Measurements from ENCODE around the gene HOOK2.
"Not testable (repeated sequence)": the region's sequence is repeated elsewhere in the genome, so short reads cannot be mapped to it uniquely, and the experiment has no call there.

HOOK2 gene

DNA sequence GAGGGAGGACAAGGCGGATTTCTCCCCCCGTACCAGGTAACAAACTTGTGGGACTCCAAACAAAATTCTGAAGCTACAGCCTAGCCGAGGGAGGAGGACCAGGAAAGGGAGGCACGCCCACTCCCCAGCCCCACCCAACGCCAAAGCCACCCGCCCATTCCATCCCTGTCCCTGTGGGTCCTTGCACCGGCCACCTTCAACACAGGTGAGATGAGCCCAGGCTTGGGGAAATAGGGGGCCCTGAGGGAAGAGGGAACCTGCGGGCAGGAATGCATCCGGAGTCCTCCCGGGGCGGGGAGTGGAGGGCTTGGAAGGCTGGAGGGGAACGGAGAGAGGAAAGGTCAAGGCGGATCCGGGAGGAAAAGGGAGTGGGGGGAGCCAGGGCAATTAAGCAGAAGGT lies 23.7 kb downstream of the HOOK2 start, which contains the start of gene BEST2:
TSS of gene BEST2 (plus strand) at position 157 of the 400 bp plus-strand sequence. CDS start 802 bp downstream, outside the sequence.
- DNase-seq, result no peak

DNA sequence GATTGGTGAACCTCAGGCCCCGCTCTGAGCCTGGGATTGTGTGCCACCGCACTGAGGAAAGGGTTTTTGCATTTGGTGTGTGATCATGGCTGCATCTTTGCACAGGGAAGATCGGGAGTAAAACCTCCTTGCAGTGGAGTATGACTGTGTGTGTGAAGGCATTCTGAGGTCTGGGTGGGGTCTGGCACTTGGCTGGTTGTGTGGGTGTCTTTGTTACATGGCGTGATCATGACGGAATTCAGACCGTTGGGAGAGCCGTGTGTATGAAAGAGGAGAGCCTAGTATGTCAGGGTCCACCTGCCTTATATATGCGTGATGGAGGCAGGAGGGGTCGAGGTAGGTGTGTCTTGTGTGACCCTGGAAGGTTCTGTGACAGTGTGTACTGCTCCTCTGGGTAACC lies 24.5 kb downstream of the HOOK2 start:
- DNase-seq, result no peak

DNA sequence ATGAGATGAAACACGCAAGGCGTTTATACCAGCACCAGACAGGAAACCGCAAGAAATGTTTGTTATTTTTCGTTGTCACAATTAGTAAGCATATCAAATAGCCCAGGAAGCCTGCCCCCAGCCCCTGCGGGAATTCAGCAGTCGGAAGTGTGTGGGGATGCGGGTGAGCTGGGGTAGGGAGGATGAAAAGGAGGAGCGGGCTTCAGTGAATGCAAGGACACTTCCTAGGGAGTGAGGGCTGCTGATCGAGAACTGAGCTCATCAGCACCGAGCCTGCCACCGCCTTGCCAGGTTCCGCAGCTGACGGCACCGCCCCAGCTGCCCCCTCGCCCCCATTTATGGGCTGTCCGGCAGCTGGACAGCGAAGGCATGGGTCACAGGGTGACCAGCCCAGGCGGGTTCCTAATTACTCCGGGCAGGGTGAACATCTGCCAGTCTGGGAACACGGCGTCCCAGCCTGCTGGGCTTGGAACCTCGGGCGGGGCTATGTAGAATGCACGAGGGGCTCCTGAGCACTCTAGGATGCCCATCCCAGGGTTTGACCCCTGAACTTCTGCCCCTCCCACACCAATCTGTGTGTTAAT lies 25.3 kb downstream of the HOOK2 start:
- no peak for DNase-seq

DNA sequence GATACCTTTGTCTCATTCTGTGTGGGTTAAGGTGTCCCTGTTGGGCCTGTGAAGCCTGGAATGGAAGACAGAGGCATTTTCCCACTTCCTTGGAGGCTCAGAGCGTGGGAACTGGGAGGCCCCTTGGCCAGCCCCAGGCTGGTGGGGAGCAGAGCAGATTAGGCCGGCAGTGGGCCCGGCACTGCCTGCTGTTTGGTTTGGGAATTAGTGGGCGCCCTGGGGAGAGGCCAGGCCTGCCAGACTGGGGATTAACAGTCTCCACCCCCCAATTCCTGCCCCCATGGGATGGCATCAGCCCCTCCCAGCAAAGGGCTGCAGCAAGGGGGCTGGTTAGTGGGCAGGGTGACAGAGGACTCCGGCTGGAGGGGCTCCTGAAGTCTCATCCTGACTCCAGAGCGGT lies 26.9 kb downstream of the HOOK2 start:
- DNase-seq, result no peak

DNA sequence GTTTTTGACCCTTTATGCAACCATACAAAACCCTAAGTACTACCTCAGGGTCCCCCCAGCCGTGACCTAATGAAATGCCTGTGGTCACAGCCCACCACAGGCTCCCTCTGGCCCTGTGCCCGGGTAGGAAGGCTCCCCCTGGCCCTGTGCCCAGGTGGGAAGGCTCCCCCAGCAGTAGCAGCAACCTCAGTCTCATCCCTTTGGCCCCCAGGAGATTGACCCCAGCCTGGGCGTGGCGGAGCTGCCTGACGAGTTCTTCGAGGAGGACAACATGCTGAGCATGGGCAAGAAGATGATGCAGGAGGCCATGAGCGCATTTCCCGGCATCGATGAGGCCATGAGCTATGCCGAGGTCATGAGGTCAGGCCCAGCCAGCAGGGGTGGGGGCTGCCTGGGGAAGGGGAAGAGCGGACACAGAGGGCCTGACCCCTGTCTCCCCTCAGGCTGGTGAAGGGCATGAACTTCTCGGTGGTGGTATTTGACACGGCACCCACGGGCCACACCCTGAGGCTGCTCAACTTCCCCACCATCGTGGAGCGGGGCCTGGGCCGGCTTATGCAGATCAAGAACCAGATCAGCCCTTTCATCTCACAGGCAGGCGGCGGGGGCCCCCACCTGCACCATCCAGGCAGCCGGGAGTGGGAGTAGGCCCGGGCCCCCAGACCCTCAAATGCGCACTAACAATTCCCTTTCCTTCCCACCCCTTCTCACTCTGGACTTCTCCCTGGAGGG lies 30.0 kb downstream of the HOOK2 start:
- DNase-seq, result no peak

DNA sequence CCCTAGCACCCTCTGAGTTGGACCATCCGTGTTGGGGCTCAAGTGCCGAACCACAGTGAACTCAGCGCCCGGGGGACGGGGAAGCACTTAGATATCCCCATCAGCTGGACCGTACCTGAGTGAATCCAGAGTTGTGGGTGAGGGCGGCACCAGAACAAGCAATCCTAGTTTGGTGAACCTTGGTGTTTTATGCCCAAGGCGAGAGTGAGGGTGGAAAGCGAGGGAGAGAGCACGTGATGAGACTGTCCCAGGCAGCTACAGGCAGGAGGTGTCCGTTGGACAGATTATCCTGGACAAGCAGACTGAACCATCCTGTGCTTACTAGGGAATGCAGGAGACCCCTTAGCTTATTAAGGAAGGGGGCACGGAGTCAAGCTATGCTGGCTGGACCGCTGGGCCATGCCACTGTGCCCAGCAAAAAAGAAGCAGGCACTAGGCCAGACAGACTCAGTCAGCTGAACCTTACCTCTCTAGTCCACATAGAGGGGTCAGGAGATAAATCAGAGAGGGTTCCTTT lies 37.5 kb downstream of the HOOK2 start:
- no peak for DNase-seq

DNA sequence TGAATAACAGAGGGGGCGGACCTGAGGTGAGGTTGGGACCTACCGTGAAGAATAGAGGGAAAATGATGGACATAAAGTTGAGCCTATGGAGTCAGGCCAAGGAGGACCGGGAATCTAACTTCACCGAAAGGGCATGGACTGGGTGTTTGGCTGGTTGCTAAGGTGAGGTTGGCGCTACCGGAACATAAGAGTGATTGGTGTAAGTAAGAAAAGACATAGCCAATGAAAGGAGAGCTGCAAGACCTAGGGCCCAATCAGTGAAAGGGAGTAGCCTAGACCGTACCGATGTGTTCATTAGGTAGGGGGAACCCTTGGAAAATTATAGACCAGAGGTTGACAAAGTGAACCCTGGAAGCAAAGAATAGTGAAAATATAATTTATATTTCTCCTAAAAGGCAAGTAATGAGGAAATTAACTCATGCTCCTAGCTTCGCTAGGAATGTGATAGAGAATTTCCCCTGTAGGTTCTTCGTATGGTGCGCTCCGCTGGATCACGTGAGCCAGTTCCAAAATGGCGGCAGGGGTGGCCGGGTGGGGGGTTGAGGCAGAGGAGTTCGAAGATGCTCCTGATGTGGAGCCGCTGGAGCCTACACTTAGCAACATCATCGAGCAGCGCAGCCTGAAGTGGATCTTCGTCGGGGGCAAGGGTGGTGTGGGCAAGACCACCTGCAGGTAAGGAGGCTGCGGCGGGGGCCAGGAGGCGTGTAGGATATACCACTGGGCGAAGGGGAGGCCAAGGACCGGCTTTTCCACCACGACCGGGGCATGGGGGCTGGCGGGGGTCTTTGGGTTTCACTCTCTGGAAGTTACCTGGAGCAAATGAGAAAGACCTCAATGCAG lies 38.1 kb downstream of the HOOK2 start, which contains the start of gene GET3:
TSS of gene GET3 (plus strand) at position 503 of the 840 bp plus-strand sequence. CDS start at position 512, 9 bp downstream.
- DNase-seq, result peak; percentile 95

DNA sequence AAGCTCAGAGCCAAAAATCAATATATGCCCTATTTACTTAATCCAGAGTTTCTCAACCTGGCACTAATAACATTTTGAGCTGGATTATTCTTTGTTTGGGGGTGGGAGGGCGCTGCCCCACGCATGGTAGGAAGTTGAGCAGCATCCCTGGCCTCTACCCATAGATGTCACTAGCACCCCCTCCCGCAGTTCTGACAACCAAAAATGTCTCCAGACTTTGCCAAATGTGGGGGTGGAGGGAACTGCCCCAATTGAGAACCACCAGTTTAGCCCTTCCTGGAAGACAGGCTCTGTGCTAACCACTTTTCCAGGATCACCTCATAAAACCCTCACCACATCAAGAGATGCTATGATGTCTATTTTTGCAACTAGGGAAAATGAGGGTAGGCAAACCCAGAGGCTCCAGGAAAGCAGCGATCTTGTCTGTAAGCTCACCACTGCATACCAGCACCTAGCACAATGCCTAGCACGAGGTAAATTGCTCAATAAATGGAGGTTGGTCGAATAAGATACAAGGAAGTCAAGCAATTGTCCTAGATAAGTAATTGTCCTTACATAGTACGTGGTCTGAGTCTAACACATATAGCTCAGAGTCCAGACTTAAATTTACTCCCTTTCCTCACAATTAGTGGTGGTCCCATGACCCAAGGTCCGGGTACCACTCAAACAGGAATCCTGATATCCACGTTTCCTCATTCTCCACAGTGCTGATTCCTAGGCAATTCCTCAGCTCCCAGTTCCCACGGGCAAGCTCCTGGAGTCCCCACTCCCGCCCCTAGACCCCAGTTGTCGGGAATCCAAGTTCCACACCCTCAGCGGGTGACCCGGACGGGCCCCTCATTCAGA lies 41.8 kb downstream of the HOOK2 start:
- no peak for DNase-seq

DNA sequence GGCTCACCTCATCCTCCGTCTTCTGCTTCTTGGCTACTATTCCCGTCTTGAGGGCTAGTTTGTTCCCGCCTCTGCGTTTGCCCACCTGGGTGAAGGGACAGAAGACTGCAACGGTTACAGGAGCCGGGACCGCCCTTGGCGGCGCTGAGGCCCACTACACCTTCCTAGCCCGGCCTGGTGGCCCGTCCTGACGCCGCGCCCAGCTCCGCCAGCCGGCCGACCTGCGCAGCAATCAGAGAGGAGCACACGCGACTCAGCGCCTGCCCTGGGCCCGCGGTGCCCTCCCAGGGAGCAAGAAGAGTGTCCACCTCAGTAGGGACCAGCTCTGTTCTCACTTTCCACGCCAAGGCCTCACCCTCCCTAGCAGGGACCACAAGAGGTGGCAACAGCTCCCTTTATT lies 44.0 kb downstream of the HOOK2 start:
- DNase-seq, result no peak

DNA sequence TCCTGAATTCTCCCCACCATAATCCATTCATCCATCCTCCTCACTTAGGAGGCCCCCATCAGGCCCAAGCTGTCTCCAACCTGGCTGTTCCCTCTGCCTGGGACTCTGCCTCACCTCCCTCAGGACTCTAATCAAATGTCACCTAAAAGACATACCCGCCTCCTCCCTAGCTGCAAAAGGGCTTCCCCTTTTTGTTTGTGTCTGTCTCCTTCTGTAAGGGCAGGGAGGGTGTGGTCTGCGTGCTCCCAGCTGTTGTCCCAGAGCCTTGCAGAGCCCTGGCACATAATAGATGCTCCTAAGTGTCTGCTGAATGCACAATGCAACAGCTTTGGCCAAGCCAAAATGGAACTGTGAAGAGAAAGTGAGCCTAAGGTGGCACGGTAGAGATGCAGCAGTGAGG lies 45.3 kb downstream of the HOOK2 start:
- DNase-seq, result no peak

DNA sequence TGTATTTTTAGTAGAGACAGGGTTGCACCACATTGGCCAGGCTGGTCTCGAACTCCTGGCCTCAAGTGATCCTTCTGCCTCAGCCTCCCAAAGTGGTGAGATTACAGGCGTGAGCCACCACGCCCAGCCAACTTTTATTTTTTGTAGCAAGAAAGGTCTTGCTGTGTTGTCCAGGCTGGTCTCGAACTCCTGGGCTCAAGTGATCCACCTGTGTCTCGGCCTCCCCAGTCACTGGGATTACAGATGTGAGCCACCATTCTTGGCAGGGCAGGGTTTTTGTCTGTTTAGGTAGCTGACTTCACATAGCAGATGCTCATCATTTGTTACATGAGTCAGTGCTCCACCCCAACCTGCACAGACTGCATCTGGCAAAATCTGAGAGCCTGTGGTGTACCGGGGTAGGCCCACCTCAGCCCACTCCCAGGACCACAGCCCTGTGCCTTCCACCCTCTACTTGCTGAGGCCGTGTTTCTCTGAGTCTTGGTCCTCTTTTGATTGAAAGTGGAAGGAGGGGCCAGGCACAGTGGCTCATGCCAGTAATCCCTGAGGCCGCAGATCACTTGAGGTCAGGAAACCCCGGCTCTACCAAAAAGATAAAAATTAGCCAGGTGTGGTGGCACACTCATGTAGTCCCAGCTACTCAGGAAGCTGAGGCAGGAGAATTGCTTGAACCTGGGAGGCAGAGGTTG lies 47.5 kb downstream of the HOOK2 start:
- DNase-seq, result no peak

DNA sequence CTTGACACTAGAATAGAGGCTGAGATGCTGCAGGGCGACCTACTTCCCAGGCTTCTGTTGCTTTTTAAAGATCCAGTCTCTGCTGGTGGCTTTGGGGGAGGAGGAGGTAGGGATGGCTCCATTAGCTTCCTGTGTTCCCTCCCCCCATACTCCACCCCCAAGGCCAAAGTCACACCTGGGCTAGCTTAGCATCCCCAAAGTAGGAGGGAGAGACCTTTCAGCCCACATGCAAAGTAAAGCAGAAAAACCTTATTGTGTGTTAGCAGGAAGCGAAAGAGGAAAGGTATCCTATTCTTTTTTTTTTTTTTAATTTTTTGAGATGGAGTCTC lies 48.4 kb downstream of the HOOK2 start:
- no peak for DNase-seq

DNA sequence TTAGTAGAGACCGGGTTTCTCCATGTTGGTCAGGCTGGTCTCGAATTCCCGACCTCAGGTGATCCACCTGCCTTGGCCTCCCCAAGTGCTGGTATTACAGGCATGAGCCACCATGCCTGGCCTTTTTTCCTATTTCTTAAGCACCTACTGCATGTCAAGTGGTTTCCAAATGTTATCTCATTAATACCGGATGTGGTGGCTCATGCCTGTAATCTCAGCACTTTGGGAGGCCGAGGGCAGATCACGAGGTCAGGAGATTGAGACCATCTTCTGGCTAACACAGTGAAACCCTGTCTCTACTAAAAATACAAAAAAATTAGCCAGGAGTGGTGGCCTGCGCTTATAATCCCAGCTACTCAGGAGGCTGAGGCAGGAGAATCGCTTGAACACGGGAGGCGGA lies 49.7 kb downstream of the HOOK2 start:
- not testable (repeated sequence) for DNase-seq

DNA sequence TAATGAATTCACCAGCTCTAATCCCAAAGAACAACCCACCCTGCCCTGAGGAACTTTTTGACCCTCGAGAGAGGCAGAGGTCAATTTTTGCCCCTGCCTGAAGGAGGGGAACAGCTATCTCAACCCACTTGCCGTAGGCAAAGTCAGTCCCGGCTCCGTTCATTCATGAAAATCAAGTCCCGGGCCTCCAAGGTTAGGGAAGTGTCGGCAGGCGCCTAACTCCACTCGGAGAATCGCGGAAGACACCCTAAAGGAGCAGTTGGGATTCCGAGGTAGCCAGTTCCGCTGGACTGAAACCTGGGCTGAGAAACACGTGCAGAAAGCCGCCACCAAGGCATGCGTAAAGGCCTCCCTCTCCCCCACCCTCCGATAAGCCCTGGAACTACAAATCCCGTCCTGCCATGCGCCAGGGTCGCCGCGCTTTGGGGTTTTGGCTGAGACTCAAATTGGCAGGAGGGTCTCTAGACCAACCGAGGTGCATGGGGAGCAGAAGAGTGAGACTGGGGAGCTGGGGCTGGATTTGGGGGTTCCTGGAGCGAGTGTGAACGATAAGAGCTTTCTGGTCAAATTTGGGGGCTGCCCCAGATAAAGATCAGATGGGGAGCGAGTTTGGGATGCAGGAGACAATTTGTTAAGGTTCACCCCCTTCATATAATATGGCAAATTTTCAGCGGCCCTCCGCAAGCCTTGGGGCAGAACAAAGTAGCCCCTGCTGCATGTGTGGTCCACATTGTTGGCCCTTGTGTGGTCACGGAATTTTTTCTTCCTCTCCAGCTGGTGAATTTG lies 51.5 kb downstream of the HOOK2 start, which contains the start of gene TNPO2:
TSS of gene TNPO2 (minus strand) at position 292 of the 786 bp plus-strand sequence. CDS start 2,955 bp downstream, outside the sequence.
- DNase-seq, result no peak

DNA sequence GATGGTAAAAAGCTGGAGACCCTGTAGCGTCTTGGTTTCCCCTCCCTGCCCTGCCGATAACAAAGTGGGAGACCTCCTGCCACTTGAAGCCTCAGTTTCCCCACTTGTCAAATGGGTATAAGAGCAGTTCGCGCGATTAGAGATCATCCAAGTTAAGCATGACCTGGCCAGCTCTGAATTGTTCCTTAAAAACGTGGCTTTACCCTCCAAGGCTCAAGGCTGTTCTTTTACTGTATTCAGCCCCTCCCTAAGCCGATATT lies 52.0 kb downstream of the HOOK2 start:
- no peak for DNase-seq

DNA sequence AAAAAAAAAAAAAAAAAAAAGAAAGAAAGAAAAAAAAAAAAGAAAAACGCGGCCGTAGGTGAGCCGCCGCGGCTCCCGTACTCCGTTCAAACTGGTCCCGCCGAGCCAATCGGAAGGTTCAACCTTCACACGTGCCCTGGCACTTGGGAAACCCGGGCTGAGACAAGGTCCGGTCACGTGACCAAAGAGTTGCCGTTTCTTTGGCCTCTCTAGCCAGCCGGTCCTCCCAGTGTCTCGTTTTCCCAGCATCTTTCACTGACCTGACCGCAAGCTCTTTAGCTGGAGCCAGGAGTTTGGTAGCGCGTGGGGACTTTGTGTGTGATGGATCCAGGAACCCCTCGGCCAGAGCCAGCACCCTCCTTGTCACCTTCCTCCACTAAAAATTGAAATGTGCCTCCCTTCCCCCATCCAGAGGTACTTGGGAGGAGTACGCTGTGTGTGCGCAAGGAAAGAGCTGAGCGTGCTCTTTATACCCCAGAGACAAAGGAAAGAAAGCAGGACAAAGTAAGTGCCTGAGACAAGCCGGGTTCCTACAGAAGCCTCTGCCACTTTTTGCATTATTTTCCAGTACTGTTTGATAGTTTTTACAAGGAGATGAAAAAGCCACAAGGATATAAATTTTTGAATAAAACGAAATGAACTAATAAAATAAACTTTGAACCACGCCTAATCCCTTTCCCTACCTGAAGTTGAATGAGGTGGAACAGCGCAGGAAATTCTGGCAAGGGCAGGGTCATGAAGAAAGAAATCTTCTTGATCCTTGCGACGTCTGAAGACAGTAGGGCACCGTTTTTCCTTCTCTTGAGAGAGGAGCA lies 52.6 kb downstream of the HOOK2 start:
- peak; percentile 73 for DNase-seq

DNA sequence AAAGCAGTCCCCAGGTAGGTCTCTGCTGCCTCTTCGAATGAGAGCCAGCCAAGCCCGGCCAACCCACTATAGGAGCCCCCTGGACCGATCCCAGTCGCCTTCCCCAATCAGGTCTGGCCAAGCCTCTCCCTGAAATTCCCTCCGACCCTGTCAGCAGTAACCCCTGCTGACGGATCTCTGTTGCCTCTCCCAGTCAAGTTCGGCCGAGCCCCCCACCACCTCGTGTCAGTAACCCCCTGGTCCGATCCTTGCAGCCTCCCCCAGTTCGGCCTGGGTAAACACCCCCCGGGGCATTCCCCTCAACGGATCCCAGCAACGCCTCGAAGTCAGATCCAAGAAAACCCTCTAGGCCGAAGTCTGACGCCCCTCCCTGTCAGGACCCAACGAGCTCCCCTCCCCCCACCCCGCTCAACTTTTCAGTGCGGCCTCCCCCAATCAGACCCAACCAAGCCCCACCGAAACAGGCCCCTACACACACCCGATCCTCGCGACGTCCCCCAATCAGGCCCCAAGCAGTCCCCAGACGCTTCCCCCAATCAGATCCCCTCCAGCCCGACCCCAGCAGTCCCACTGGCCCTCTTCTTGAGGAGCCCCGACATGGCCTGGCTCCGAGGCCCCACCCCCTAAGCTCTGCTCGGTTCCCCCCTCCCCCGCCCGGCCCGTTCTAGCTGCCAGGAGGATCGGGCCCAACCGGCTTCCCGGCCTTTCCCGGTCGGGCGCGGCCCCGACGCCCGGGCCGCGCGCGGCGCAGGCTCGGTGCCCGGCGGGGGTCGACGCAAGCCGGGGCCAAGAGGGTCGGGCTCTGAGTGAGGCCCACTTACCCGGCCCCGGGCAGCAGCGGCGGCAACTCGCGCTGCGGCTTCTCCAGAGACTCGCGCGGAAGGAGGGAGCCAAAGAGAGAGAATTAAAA lies 53.4 kb downstream of the HOOK2 start:
- no peak for DNase-seq

DNA sequence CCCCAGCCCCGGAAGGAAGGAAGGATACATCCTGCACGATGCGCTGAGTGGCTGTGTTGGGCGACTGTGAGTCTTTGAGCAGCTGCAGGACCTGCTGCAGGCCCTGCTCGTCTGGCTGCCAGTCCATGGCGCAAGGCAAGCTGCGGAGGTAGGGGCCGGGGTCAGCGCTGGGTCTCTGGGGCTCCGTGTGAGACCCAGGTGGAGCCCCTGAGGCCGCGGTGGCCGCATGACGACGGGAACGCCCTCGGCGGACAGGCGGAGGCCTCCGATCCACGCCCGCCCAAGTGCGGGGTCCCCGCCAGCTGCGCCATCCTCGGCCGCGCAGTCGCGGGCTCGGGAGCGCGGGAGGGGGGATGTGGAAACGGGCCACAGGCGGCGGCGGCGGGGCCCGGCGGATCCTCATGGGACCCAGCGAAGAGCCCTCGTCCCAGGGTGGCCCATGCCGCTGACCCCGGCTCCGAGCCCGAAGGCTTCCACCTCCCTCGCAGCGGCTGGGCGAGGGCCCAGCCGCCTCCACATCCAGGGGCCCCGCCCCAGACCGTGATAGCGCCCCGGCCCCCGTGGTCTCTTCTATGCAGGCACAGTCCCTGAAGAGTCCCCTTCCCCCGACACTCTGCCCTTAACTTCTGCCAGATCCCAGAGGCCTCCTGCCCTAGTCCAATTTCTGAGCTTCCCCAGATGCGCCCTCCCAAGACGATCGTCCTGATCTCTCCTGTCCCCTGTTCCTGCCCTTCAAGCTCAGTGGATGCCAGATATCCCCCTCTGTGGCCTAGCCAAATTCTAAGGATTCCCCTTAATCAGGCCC lies 54.3 kb downstream of the HOOK2 start:
- no peak for DNase-seq
